GM12891 (cell line): ENCODE data around the gene MZT2B.
"Not testable (repeated sequence)": the region's sequence is repeated elsewhere in the genome, so short reads cannot be mapped to it uniquely, and the experiment has no call there.

Experiments used
- POLR2A ChIP-seq: IDR thresholded peaks from 2 replicates; pipeline ENCODE4 v1.6.1; 2011; ENCODE audit warnings: low read depth, low read length, control low read depth
- POLR2AphosphoS5 ChIP-seq: IDR thresholded peaks from 2 replicates; pipeline ENCODE4 v1.6.1; 2011; ENCODE audit warnings: low read depth, low read length, control low read depth

- TF ChIP-seq POLR2A, POLR2AphosphoS5: not testable (repeated sequence)
These were observed 10.4 kb downstream of the MZT2B start for GRCh38 chr2:130192451-130192850.
